ENCODE results near the gene SSTR5.

The SSTR5 gene

DNA sequence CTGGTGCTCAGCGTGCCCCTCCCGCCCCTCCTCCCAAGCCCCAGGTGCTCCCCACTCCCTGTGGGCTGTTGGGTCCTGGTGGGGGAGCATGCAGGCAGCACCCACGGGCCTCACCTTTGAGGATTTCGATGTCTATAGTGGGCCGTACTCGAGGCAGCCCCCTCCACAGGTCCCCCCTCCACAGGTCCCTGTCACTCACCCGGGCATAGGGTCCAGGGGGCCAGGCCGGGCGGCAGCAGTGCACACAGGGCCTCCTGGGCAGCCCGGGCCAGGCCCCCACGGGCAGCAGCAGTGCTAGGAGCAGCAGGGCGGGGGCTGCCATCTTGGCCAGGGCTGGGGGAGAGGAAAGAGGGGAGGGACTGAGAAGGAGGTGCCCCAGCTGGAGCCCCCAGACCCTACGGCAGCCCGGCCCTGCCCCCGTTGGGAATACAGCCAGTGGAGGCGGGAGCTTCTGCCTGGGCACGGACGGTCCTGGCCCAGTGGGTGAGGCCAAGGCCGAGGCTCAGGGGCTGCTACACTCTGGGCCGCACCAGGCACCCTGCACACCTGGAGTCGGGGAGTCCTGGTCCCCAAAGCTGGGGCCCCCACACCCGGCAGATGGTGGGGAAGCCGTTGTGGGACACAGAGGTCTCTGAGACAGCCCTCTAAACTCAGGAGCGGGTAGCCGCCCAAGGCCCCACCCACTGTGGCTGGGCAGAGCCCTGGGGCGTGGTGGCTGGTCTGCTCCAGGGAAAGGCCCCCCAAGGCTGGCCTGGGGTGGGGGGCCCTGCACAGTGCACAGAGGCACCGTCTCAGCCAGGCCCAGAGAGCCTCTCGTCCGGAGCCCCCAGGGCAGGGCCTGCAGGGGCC lies 22.3 kb downstream of the SSTR5 start:
- H3K4me2 ChIP-seq (ENCODE audit: low read length) = no peak overlapping the region
- H3K4me3 ChIP-seq (ENCODE audit: low read depth, low read length) = no peak overlapping the region
- H3K79me2 ChIP-seq = no peaks in the 10 kb centered on the region
- H3K36me3 ChIP-seq (ENCODE audit: control insufficient read depth, insufficient read depth, low read length) = no peaks in the 10 kb centered on the region
- H3K4me1 ChIP-seq = no peaks in the 10 kb centered on the region
- H3K27ac ChIP-seq = no peak overlapping the region
- H3K9me3 ChIP-seq (ENCODE audit: control insufficient read depth, low read length) = no peaks in the 10 kb centered on the region
- H2AFZ ChIP-seq = no peak overlapping the region
- peaks cover 2% of the 10 kb centered on the region for H3K27me3 ChIP-seq (ENCODE audit: control insufficient read depth, insufficient read depth, low read length)
- no peak overlapping the region for H3K9ac ChIP-seq
- TF ChIP-seq, protein P1, sequence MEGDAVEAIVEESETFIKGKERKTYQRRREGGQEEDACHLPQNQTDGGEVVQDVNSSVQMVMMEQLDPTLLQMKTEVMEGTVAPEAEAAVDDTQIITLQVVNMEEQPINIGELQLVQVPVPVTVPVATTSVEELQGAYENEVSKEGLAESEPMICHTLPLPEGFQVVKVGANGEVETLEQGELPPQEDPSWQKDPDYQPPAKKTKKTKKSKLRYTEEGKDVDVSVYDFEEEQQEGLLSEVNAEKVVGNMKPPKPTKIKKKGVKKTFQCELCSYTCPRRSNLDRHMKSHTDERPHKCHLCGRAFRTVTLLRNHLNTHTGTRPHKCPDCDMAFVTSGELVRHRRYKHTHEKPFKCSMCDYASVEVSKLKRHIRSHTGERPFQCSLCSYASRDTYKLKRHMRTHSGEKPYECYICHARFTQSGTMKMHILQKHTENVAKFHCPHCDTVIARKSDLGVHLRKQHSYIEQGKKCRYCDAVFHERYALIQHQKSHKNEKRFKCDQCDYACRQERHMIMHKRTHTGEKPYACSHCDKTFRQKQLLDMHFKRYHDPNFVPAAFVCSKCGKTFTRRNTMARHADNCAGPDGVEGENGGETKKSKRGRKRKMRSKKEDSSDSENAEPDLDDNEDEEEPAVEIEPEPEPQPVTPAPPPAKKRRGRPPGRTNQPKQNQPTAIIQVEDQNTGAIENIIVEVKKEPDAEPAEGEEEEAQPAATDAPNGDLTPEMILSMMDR (IDR thresholded peaks at IDR 0.05) = no peak

DNA sequence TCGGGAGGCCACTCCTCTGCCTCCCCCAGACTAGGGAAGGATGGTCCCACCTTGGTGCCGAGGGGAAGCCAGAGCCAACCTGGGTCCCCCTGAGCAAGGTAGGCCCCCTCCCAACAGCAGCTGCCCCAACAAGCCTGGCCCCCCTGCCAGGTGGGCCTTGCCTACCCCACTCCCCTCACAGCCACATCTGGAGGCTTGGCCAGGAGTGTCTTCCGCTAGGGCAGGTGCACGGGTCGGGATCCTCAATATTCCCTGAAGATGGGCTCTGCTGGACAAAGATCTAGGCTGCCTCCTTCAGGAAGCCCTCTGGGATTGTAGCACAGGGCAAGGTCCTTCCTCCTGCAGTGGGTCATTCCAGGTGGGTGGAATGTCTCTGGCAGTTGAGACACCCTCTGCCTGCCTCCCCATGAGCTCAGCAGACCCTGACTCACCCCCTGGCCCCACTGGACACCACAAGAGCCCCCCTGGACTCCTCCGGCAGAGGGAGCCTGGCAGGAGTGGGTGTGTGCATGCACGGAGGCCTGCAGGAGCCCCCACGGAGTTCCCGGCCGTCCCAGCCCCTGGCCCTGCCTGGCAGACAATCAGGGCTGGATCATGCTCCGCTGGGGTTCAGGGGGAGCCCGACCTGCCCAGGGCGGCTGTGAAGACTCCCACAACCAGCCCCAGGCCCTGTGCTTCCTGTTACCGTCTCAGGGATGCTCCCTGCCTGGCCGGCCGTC lies 23.1 kb downstream of the SSTR5 start:
- TF ChIP-seq, protein P1 (IDR thresholded peaks at IDR 0.05) = no peak
- H2AFZ ChIP-seq = no peak overlapping the region
- H3K9ac ChIP-seq = no peak overlapping the region
- H3K27me3 ChIP-seq (ENCODE audit: control insufficient read depth, insufficient read depth, low read length) = no peaks in the 10 kb centered on the region
- no peak overlapping the region for H3K27ac ChIP-seq
- H3K4me1 ChIP-seq = no peaks in the 10 kb centered on the region
- no peaks in the 10 kb centered on the region for H3K36me3 ChIP-seq (ENCODE audit: control insufficient read depth, insufficient read depth, low read length)
- H3K4me3 ChIP-seq (ENCODE audit: low read depth, low read length) = no peak overlapping the region
- H3K4me2 ChIP-seq (ENCODE audit: low read length) = no peak overlapping the region
- H3K79me2 ChIP-seq = no peaks in the 10 kb centered on the region
- H3K9me3 ChIP-seq (ENCODE audit: control insufficient read depth, low read length) = no peaks in the 10 kb centered on the region

DNA sequence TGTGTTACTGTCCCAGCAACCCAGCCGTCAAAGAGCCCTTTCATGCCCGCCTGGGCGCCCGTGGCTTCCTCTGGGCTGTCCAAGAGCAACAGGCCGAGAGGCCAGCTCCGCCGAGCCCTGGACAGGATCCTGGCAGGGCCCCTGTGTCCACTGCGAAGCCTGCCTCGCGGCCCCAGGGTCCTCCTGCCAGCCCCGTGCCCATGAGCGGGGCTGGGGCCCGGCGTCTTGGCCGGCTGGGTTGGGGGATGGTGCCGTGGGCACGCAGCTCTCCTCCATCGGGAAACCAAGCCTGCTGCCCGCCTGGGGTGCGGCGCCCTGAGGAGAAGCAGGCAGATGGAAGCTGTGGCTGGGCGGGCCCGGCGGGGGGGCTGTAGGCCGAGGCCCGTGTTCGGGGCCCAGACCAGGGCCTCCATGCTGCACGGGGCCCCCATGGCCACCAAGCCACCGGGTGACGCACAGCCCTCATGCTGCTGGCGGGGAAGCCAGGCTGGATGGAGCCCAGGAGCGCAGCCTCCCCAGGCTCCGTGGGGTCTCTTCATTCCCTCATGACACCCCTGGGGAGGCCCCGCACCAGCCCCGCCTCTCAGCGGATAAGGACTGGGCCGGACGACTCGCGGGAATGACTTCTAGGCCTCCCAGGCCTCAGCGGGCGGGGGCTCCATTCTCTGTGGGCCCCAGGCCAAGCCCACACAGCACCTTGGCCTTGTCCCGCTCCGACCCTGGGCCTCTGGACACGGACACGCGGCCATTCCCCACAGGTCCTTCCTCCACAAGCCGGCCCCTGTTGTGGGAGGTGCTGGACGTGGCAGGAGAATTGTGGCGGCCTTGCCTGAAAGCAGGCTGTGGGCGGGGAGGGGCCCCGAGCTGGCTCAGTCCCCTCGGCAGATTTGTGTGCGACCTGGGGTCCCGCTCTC lies 23.9 kb downstream of the SSTR5 start, which contains the start of gene C1QTNF8:
Gene C1QTNF8, minus strand, starts transcription at position 76 of the 914 bp plus-strand sequence. CDS start 1,322 bp downstream, outside the sequence.
- TF ChIP-seq, protein P1 (IDR thresholded peaks at IDR 0.05) = no peak
- Histone ChIP-seq H2AFZ (no peak within 1 kb of the TSS), H3K27ac (no peak within 1 kb of the TSS), H3K79me2 (no peaks in the 10 kb centered on the region), H3K4me2 (ENCODE audit: low read length) (no peak within 1 kb of the TSS), H3K9me3 (ENCODE audit: control insufficient read depth, low read length) (no peaks in the 10 kb centered on the region), H3K4me3 (ENCODE audit: low read depth, low read length) (no peak within 1 kb of the TSS), H3K9ac (no peak within 1 kb of the TSS), H3K4me1 (no peaks in the 10 kb centered on the region), H3K27me3 (ENCODE audit: control insufficient read depth, insufficient read depth, low read length) (no peaks in the 10 kb centered on the region), H3K36me3 (ENCODE audit: control insufficient read depth, insufficient read depth, low read length) (no peaks in the 10 kb centered on the region)

DNA sequence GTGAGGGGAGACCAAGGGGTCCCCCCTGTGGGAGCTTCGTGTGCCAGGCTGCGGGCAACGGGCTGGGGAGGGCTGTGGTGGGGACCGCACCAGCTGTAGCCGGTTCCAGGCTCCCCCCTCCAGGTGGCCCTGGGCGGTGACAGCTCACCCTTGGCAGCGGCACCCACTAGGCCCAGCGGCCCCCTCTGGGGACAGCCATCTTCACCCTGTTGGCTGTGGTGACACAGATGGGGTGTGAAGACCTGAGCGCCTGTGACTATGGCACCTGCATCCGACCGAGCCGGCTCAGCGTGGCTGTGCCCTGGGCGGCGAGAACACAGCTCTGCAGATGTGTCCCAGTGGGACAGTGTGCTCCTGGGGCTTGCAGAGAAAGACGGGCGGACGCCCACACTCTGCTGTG lies 24.6 kb downstream of the SSTR5 start:
- Histone ChIP-seq H2AFZ (no peak overlapping the region), H3K4me2 (ENCODE audit: low read length) (no peak overlapping the region), H3K9ac (no peak overlapping the region), H3K4me3 (ENCODE audit: low read depth, low read length) (no peak overlapping the region), H3K4me1 (no peaks in the 10 kb centered on the region), H3K27me3 (ENCODE audit: control insufficient read depth, insufficient read depth, low read length) (no peaks in the 10 kb centered on the region), H3K9me3 (ENCODE audit: control insufficient read depth, low read length) (no peaks in the 10 kb centered on the region), H3K79me2 (no peaks in the 10 kb centered on the region), H3K27ac (no peak overlapping the region), H3K36me3 (ENCODE audit: control insufficient read depth, insufficient read depth, low read length) (no peaks in the 10 kb centered on the region)
- TF ChIP-seq, protein P1 (IDR thresholded peaks at IDR 0.05) = no peak

Data from parathyroid adenoma (tissue), 2 donors.